HG02763 (cell line): ENCODE results near the gene SERTAD2.

ENCODE experiments used
- ATAC-seq: cut with Tn5 transposase; IDR thresholded peaks from one replicate; pipeline ENCODE4 v1.9.1; 2021; ENCODE audit warnings: mild to moderate bottlenecking, moderate library complexity; ENCODE audit not compliant: unreplicated experiment

SERTAD2 gene

GRCh38 chr2:64650296-64650695 is 3.4 kb downstream of the SERTAD2 start:
- no peak for ATAC-seq

GRCh38 chr2:64649626-64650025 is 4.1 kb downstream of the SERTAD2 start:
- ATAC-seq: no peak

GRCh38 chr2:64649013-64649484 is 4.7 kb downstream of the SERTAD2 start:
- ATAC-seq: no peak

- ATAC-seq: no peak
Measured at GRCh38 chr2:64646007-64646880, 7.5 kb downstream of the SERTAD2 start.

GRCh38 chr2:64644458-64645382 is 9.0 kb downstream of the SERTAD2 start:
- peak; percentile 52 for ATAC-seq

- no peak for ATAC-seq
Measured at GRCh38 chr2:64643838-64644457, 9.8 kb downstream of the SERTAD2 start.

GRCh38 chr2:64641599-64641998 is 12.1 kb downstream of the SERTAD2 start:
- ATAC-seq: no peak

GRCh38 chr2:64640153-64641044 is 13.3 kb downstream of the SERTAD2 start:
- no peak for ATAC-seq

- no peak for ATAC-seq
Measured at GRCh38 chr2:64639691-64640090, 14.0 kb downstream of the SERTAD2 start.

- no peak for ATAC-seq
Measured at GRCh38 chr2:64638502-64639120, 15.1 kb downstream of the SERTAD2 start.

- no peak for ATAC-seq
Measured at GRCh38 chr2:64637931-64638330, 15.8 kb downstream of the SERTAD2 start.

GRCh38 chr2:64637000-64637635 is 16.6 kb downstream of the SERTAD2 start:
- peak; percentile 57 for ATAC-seq

GRCh38 chr2:64635976-64636911 is 17.5 kb downstream of the SERTAD2 start:
- peak; percentile 51 for ATAC-seq

GRCh38 chr2:64634345-64635267 is 19.1 kb downstream of the SERTAD2 start:
- no peak for ATAC-seq

- no peak for ATAC-seq
Measured at GRCh38 chr2:64632835-64633819, 20.6 kb downstream of the SERTAD2 start.

GRCh38 chr2:64631771-64632170 is 21.9 kb downstream of the SERTAD2 start:
- ATAC-seq: no peak
